Glomerular endothelial cell (primary cell): Measurements from ENCODE around the gene NKX1-1. TPM values are rescaled to one million over a fixed set of nuclear protein-coding genes. Genes with fewer than 3 reads are reported as not detected.

Experiments used
- DNase-seq: peaks from one replicate; pipeline ENCODE4 v3.0.0-alpha.2; 2011; ENCODE audit warnings: low read depth, low spot score; ENCODE audit errors: extremely low read depth
- total RNA-seq: library from RNA; depleted of rRNA; stranded (reverse); fragments of >200 nt; gene quantifications from 2 replicates; pipeline ENCODE4 v1.2.3, GENCODE V29; 2015

NKX1-1 gene
- total RNA-seq, 1 donor from 2014 or later: not detected

DNA sequence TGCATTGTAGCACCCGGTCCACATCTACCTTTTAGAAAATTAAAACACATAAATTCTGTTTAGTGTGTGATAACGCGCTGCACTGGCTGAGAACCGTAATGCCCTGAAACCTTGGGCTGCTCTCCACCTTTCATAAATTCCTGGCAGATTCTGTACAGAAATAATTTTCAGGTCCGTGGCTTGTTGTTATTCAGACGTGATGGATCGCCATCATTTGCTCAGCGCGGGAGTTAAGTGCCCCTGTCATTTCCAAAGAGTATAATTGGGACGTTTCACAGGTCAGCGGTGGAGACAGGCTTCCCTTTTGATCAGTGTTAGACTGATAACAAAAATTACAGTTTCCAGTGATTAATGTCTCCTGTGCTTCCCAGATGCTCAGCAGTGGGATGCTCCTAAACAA lies 42.7 kb downstream of the NKX1-1 start:
- DNase-seq: no peak

DNA sequence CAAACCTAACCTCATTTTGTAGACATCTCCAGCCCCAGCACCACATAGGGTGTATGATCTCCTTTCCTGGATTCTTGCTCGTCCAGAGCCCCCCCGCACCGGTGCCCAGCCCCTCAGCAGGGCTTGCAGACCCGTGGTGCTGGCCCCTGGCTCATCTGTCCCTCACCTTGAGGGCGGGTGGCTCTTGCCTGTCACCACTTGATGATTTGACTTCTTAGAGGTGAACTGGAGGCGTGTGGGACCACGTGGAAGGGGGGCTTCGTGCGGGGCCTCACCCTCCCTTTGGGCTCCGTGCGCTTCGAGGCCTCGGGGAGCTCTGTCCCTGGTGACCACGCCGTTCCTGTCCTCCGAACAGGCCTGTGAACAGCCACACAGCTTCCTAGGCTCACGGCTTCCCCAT lies 43.7 kb downstream of the NKX1-1 start:
- DNase-seq: no peak

DNA sequence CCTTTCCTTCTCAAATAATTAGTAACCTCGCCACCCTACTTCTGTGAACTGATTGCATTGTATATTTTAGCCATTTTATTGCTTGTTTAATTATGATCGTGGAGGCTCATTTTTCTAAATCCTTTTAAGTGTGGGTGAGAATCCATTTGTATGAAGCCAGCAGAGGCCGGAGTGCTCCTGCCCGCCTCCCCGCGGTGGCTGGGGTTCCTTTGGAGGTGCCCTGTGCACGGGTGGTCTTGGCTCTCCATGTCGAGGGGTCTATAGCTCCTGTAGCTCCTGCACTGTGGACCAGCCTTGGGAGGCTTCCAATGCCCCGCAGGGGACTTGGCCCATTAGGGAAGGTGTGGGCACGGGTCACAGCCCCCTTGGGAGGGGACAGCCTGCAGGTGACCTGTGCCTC lies 44.2 kb downstream of the NKX1-1 start:
- DNase-seq: no peak

DNA sequence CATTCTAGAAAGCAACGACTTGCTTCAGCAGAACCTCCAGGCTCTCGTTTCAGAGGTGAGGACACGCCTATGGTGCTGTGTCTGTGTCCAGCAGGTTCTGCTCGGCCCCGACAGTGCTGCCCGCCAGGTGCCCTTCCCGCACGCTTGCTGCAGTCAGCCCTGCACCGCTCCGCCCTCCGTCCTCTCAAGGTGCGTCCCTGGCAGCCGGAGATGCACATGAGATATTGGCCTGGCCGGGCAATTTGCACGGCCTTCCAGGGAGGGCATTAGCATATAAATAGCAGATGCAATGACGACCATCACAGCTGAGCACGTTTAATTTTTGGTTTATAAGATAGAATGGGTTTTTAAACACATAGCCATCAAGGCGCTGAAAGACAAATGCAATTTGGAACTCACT lies 44.8 kb downstream of the NKX1-1 start:
- no peak for DNase-seq

DNA sequence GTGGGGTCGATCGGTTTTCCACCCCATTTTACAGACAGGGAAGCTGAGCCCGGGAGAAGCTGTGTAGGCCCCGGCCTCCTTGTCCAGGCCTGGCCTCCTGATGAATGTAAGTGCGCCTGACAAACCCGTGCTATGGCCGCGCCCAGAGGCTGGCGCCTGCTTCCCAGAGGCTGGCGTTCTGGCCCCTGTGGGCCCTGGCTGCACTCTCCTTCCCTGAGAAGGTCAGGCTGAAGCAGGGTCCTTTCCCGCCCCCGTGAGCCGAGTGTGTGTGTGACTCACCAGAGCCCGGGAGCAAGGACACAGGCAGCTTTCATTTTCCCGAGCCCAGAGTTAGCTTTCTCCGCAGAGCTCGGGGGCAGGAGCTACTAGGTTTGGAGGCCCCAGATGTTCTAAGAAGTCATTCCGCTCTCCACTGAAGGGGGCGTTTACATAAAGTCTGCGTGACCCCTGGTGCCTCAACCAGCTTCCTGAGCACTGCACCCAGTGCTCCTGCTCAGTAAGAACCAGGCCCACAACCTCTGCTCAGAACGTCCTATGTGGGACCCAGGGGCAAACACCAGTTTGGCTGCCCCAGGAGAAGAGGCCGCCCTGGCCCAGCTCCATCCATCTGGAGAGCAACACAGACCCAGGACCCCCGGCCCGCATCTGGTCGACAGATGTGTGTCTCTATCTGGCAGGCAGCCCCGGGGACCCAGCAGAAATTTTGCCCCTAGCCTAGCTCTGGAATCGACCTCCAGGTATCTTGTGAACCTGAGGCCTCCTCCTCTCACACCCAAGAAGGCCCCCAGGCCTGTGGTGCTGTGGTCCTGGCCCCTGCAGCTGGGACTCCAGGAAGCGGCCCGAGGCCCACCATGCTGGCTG lies 45.6 kb downstream of the NKX1-1 start:
- DNase-seq: no peak

DNA sequence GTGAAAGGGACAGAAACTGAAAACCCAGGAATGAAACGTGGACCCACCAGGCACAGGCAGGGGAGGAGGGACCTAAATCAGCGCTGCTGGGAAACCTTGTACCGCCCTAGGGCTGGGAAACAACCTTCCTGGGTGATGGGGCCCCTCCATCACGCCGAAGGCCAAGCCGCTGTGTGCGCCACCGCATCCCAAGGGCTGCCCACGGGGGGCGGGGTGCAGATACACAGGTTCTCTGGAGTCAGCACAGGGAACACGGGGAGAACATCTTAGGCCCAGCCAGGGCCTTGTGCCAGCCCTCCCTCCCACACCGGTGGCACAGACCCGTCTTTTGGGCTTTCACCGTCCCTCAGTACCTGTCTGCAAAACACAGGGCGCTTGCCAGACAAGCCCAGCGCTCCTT lies 46.3 kb downstream of the NKX1-1 start:
- DNase-seq: no peak

DNA sequence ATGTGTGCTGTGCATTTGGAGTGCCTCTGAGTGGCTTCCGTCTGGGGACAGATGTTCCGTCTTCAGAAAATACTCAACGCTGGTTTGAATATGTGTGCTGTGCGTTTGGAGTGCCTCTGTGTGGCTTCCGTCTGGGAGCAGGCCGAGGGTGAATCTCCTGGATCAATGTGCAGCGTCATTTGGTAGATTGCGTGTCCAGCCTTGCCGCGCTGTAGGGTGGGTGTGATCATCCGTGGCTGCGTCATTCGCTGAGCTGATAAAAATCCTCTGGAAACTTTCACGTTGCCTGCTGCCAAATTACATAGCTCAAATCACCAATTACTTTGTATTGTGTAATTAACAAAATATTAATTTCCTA lies 47.1 kb downstream of the NKX1-1 start:
- no peak for DNase-seq

DNA sequence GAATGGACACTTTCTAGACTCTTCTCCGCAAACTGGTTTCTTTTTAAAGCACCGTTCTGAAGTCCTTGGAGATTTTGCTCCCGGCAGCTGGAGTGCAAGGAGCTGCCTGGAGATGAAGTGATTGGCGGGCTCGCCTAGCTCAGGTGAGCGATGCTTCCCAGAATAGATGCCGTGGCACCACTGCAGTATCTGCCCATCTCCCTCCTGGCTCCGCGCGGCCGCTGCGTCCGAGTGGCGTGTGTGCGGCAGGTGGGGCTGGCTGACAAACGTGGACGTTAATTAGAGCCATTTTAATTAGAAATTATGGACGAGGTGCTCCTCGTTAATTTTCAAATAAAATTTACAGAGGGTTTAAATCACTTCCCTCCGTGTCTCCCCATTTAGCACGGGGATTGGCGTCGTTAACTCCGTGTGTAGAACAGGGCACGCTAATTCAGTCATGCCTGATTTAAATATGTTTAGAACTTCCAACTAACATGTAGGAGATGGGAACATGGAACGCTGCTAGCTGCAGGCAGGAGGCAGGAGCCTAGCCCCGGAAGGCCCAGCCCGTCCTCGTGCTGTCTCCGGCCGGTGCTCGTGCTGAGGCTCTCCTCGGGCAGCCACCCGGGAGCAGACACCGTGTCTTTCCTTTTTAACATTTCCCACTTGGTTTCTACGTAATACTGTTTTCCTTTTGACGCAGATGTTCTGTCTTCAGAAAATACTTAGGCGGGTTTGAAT lies 47.7 kb downstream of the NKX1-1 start:
- no peak for DNase-seq

DNA sequence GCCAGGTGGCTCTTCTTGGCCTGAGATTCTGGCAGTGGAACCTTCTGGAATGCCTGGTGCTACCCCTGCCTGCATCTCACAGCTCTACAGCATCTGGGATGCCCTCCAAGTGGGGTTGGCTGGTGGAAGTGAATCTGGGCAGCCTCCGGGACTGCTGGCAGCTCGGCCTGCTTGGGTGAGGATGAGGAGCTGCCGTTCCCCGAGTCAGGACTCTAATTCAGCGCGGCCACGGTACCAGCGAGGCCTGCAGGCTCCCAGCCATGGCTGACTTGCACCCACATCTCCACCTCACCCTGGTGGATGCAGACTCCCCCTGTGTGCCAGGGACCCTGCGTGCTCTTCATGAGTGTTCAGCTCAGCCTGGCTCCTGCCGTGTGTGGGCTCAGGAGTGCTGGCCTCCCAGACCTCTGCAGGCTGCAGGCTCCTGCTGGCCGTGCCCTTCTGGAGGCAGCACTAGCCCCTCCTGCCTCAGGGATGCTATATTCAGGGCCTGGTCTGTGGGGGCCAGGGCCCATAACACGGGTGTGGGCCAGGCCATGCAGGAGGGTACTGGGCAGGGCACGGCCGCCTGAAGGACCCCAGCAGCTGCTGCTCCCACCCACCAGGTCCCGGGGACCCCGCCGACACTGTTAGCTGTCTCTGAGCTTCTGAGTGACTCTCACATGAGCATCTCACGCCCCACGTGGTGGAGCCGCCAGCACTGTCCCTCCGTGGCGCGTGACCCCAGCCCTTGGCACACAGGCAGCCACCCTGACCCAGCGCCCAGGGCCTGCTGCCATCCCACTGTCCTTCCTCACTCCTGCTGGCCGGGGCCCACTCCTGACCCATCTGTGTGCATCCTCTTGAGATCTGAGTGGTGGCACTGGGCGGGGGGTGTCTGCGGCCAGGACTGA lies 48.6 kb downstream of the NKX1-1 start:
- DNase-seq: no peak

DNA sequence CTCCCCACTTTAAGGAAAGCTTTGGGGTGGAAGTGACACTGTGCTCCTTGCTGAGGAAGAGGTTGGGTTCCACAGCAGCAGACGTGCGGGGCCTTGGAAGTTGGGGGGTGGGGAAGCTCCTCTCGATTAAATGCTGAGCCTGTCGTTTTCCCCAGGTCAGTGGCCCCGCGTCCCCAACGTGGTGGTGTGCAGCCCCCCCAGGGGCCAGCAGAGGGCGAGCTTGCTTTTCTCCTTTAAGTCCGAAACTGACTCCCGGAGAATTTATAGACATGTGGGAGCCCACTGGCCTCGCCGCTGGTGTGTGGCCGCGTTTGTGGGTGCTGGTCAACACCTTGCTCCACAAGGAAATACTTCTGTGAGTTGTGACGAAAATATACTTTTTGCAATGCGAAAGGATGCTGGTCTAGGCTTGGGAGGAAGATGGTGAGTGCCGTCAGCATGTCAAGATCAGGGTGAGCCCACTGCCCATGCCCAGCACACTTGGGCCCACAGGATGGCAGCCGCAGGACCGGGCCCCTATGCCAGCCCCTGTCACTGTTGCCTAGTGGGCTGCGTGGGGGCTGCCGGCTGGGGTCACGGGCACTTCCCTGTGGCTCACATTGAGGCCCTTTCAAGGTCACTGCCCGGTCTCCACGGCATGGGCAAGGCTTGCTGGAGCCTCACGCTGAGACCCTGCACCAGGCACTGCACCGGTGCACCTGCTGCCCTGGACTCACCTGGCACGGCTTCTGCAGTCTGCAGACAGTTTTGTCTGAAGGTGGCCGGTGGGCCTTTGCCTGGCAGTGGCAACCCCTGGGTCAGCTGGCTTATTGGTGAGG lies 49.9 kb downstream of the NKX1-1 start:
- no peak for DNase-seq

DNA sequence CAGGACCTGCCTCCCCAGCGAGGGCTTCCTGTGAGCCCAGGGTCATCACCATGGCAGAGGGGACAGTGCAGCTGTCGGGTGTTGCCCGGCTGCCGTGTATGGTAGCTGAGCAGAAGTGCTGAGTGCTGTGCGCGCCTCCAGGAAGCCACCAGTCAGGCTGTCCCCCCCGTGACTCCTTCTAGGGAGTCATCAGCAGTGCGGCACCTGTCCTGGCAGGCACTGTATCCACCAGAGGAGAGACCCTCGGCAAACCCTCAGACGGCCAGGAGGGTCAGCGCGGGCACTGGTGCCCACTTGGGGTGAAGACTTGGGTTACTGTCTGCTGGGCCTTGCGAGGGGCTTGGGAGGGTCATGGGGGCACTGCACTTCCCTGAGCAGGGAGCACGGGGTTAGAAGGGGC lies 50.9 kb downstream of the NKX1-1 start:
- no peak for DNase-seq

DNA sequence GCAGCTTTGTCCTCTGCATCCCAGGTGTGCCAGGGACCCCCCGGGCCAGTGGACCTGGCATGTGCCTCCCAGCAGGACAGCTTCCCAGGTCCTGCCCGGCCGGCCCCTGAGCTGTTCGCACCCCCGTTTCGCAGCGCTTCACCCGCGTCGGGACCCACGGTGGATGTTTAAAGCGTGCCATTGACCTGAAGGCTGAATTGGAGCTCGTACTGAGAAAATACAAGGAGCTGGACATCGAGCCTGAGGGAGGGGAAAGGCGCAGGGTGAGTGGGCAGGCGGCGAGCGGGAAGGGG lies 51.3 kb downstream of the NKX1-1 start:
- no peak for DNase-seq

DNA sequence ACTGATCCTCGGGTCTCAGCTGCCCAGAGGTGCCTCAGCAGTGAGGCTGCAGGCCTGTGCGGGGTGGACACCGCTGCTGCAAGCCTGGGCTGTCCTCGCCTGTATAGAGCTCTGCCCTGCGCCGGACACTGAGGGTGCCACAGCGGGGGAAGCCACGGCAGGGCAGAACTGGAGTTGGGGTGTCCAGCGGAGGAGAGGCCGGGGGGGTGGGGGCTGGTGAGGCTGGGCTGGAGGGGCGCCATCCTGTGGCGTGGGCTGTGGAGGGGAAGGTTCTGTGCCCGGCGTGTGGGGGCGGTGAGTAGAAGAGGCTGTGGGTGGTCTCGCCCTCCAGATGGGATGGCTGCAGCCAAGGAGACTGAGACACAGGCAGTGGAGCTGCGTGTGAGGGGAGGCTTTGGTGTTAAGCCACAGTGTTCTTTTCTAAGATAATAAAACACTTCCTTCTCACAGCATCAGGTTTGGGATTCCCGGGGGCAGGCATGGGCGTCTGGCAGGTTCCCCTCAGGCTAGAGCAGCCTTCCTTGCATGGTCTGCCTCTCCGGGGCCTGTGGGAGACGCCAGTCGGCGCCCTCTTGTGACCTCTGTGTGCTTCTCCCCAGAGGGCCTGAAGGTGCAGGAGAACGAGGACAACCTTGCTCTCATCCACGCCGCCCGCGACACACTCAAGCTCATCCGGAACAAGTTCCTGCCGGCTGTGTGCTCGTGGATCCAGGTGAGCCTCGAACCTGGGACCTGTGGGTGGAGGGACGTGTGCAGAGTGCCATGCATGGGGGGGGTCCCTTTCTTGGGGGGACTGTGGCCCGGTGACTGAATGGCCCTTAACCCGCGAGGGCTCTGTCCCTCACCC lies 51.9 kb downstream of the NKX1-1 start:
- no peak for DNase-seq

DNA sequence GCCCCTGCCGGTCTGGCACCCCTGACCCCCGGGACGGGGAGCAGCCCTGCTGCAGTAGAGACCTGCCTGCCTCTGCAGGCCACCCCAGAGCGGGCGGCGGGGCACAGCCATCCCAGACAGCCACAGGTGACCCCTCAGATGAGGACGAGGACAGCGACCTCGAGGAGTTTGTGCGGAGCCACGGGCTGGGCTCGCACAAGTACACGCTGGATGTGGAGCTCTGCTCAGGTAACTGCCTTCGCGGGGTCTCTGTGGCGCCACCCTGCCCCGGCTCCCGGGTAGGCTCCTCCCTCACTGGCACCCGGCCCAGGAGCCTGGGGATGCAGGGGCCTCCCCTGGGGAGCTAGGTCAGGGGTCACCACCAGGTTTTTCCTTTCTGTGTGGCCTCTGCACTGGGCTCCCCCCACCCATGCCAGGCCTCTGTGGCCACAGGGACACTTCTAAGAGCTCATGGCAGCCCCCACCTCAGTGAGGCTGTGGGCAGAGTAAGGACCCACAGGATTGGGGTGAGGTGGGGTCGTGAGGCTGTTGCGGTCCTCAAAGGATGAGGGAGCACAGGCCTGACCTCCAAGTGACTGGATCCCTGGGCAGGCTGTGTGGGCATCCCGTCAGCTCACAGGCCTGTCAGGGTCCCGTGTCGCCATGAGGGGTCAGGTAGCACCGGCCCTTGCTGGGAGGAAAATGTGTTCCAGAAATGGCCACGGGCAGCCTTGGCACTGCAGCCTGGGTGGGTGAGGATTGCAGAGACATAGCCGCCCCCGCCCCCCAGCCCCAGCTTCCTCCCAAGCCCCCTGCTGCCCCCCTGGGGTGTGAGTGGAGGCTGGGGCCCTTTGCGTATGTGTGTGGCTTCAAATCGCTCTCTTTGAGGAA lies 52.8 kb downstream of the NKX1-1 start:
- no peak for DNase-seq

Other genes with a start within 250 kb of the NKX1-1 start
- 4.6 and 5.1 TPM in 2 replicates for gene SPON2, start 233.9 kb downstream of the NKX1-1 start, total RNA-seq
- 170 and 171 TPM in 2 replicates for gene CTBP1, start 157.3 kb downstream of the NKX1-1 start, total RNA-seq
- gene MAEA, start 116.6 kb downstream of the NKX1-1 start, total RNA-seq: 71.9 and 80.0 TPM in 2 replicates
- gene UVSSA, start 59.2 kb downstream of the NKX1-1 start, total RNA-seq: 7.5 and 15.1 TPM in 2 replicates